Measurements from ENCODE around the gene SLC30A4.

The SLC30A4 gene

GRCh38 chr15:45449916-45450867 lies 72.4 kb downstream of the SLC30A4 start:
- DNase-seq: no peak

- no peak for DNase-seq
Measured at GRCh38 chr15:45449395-45449794, 73.2 kb downstream of the SLC30A4 start.

- peak in 1 of 2 experiments; percentile 1 for DNase-seq
Measured at GRCh38 chr15:45448066-45448915, 74.3 kb downstream of the SLC30A4 start.

- DNase-seq: no peak
Measured at GRCh38 chr15:45443645-45444044, 78.9 kb downstream of the SLC30A4 start.

GRCh38 chr15:45442507-45443135 lies 79.9 kb downstream of the SLC30A4 start:
- DNase-seq: peak in 1 of 2 experiments; percentile 2

- peak in 1 of 2 experiments; percentile 2 for DNase-seq
Measured at GRCh38 chr15:45441686-45442085, 80.9 kb downstream of the SLC30A4 start.

GRCh38 chr15:45441036-45441435 lies 81.5 kb downstream of the SLC30A4 start:
- DNase-seq: no peak

- peak; percentile 7 to 37 for DNase-seq
Measured at GRCh38 chr15:45439521-45440260, 82.9 kb downstream of the SLC30A4 start.

- no peak for DNase-seq
Measured at GRCh38 chr15:45435124-45435903, 87.2 kb downstream of the SLC30A4 start.

GRCh38 chr15:45434078-45434567 lies 88.4 kb downstream of the SLC30A4 start:
- DNase-seq: no peak

- peak in 1 of 2 experiments; percentile 5 for DNase-seq
Measured at GRCh38 chr15:45431511-45431910, 91.0 kb downstream of the SLC30A4 start.

GRCh38 chr15:45429941-45430792 lies 92.4 kb downstream of the SLC30A4 start:
- DNase-seq: peak; percentile 31 to 68

All from NCI-H526 (cell line).